ACHN (cell line): ENCODE data around the gene CACNA2D4.

Experiments used
- DNase-seq: peaks from one replicate; pipeline ENCODE4 v3.0.0-alpha.2; 2015
- in situ Hi-C: cut with HindIII; loops from 2 replicates; pipeline ENCODE4 v1.10.0; 2017; ENCODE audit warnings: low sequenced_read_pairs, low pct_ligation_motif_present, low pct_unique_long_range_greater_than_20kb

The CACNA2D4 gene

DNA sequence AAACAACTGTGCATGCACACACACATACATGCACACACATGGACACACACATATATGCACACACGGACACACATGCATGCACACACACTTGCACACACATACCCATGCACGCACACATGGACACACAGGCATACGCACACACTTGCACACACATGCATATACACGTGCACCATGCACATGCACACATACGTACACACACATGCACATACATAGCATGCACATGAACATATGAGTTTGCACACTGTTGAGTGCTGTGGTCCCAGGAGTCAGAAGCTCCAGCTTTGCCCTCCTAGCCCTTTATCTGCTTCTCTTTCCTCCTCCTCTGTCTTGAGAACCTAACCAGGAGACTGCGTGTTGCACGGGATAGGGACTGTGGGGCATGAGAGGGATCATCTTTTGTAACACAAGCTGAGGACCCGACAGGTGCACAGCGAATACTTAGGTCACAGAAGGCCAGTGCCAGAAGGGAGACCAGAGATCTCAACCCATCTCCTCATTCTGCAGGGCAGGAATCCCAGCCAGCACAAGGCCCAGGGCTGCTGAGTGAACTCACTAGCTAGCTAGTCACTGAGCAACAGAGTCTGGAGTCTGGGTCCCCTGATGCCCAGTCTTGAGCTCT lies 101.6 kb downstream of the CACNA2D4 start:
- in situ Hi-C loops = no loop called here

DNA sequence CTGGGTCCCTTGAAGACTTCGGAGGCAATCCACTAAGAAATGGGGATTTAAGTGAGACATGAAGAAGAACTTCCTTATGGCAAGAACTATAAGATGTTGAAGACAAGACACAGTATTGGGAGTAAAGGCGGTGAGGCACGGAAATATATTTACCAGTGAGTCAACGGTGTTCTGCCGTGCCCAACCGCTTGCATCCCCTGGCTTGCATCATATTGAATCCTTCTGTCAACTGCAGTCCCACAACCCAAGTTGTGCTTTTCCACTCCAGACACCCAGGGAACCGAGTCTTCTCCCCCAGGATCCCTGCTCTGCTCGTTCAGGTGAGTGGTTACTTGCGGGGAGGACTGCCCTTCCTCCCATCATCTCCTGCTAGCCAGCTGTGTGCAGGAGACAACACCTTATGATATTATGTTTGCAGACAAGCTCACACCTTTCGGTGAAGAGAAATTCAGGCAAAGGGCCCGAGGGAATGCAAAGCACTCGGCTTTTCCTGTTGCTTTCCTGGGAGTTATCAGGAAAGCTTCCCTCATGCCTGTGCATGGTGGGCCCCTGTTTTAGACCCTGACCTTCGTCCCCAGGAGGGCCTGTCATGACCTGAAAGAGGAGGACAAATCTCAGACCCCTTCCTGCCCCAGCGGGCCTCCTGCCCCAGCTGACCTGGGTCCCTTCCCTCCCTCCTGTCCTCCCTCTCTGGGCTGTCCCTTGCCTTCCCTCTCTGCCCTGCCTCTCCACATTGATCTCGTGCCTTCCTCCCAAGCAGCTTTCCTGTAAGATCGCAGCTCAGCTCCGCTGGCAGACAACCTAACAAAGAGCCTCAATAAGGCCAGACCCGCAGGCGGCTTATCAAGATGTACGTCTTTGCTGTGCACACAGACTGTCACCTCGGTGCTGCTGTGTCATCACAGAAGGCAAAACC lies 102.4 kb downstream of the CACNA2D4 start:
- DNase-seq = no peak
- in situ Hi-C loops = no loop called here

More for the DNA sequence above, 101.6 kb downstream of the CACNA2D4 start:
- DNase-seq = no peak

DNA sequence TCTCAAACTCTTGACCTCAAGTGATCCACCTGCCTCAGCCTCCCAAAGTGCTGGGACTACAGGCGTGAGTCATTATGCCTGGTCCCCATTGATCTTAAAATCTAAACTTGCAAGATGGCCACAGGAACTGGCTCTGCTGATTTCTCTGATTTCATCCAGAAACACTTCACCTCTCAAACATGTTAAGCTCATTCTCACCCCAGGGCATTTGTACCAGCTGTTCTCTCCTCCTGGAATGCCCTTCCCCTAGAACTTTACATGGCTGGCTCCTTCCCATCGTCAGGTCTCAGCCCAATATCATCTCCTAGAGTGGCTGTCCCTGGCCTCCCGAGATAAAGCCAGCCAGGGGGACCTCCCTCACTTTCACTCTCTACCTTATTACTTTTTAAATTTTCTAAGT lies 103.3 kb downstream of the CACNA2D4 start:
- in situ Hi-C loops = no loop called here

GRCh38 chr12:1814266-1814665 lies 104.2 kb downstream of the CACNA2D4 start:
- in situ Hi-C loops = no loop called here
- DNase-seq = no peak

More for the DNA sequence above, 103.3 kb downstream of the CACNA2D4 start:
- no peak for DNase-seq

GRCh38 chr12:1812650-1813302 lies 105.7 kb downstream of the CACNA2D4 start:
- peak; percentile 46 for DNase-seq
- in situ Hi-C loops = no loop called here

GRCh38 chr12:1811948-1812291 lies 106.5 kb downstream of the CACNA2D4 start:
- in situ Hi-C loops = no loop called here
- no peak for DNase-seq

DNA sequence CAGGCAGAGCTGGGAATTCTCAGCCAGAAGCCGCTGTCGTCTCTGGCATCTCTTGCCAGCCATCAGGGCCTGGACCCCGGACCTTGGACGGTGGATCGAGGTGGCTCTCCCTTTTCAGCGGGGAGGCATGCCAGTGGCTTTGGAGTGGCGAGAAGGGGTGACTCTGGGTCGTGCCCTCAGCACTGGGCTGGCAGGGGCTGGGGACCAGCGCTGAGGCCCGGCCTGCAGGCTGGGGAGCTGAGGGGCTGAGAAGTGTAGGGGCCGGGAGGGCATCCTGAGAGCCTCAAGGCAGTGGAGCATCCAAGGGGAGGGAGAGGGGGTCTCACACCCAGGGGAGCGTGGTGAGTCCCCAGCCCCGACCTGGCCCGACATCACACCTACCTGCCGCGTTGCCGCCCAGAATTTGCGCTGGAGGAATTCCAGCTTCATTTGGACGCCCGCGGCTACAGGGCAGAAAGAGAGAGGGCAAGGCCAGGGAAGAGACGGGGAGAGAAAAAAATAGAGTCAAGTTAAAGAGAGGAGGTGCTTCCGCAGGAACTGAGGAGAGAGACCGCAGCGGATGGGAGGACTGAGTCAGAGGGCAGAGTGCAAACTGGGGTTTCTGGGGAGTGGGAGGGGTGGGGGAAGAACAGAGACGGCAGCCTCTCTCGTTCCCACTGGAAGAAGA lies 107.0 kb downstream of the CACNA2D4 start:
- no peak for DNase-seq
- in situ Hi-C loops = no loop called here

- in situ Hi-C loops = no loop called here
- DNase-seq = no peak
Observed at GRCh38 chr12:1810931-1811280, 107.5 kb downstream of the CACNA2D4 start.

DNA sequence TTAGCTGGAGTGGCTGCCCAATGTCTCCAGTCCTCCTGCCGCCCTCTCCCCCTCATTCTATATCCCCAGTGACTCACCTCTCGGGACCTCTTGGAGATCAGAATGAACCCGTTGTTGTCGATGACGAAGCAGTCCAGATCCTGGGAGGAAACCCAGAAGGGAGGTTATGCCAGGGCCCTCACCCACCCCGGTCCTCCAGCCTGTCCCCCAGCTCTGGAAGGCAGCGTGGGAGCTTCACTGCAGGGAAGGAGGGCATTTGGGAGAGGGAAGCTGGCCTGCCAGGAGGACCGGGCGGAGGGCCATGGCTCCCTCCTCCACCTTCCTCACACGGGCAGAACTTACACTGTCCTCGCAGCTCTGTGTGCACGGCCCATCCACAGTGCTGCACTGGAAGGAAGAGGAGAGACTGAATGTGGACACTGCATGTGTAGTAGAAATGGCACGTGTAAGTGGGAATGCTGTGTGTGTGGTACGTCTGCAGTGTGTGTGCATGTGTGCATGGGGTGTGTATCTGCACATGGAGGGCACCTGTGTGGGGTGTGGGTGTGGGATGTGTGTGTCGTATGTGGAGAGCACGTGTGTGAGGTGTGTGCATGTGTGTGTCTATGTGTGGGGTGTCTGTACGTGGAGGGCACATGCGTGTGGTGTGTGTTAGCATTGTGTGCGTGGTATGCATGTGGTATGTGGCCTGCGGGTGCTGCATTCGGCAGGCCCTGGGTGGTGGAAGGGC lies 108.1 kb downstream of the CACNA2D4 start:
- no peak for DNase-seq
- in situ Hi-C loops = no loop called here

DNA sequence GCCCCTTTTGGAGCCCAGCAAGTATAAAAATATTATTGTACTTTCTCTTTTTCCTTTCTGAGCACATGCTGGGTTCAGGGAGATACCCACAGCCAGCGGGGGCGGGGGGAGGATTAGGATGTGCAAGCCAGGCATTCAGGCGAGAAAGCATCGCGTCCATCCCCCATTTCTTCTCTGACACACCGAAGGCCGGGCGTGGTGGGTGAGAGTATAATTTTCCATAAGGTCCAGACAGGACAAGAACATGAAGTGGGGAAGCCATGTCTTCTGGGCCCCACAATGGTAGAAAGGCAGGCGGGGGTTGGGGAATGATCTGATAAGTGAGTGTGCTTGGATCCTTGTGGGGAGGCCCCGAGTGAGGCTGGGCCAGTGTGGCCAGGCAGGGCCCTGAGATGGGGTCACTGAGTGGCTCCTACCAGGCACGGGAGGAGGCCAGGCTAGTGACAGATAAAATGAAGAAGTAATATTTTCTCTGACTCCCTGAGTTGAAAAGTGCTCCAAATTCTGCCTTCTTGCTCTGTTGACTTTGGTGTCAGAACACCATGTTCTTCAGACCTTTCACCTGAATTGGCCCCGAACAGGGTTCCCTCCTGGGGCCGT lies 108.8 kb downstream of the CACNA2D4 start:
- no peak for DNase-seq
- in situ Hi-C loops = no loop called here

- DNase-seq = no peak
Observed at GRCh38 chr12:1808798-1809480, 109.5 kb downstream of the CACNA2D4 start.

GRCh38 chr12:1808036-1808797 lies 110.2 kb downstream of the CACNA2D4 start:
- no peak for DNase-seq
- in situ Hi-C loops = no loop called here

More at GRCh38 chr12:1808798-1809480, 109.5 kb downstream of the CACNA2D4 start:
- in situ Hi-C loops = no loop called here

DNA sequence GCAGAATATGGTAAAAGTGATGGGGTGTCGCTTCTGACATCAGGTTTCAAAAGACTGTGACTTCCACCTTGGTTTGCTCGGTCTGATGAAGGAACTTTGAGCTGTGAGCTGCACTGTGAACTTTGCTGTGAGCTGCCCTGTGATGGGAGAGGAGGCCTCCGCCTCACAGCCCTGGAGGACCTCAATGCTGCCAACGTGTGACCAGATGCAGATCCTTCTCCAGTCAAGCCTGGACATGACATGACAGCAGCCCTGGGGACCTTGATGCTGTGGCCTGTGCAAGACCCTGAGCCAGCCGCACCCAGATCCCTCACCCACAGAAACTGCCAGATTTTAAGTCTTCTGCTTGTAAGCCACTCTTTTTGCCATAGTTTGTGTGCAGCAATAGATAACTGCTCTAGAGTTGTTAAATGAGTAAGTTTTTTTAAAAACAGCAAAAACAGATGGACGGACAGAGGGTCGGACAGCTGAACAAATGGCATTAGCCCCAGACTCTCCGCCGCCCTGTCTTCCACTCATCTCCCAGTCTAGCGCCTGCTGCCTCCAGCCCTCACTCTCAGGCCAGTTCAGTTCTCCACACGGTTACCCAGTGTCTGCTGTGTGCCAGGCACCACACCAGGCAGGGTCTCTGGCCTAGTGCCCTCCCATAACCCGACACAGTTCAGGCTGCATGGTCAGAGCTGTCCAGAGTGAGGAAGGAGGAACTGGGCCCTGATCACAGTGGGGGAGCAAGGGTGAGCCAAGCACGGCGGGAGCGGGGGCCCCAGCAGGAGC lies 111.2 kb downstream of the CACNA2D4 start:
- DNase-seq = no peak
- in situ Hi-C loops = no loop called here

DNA sequence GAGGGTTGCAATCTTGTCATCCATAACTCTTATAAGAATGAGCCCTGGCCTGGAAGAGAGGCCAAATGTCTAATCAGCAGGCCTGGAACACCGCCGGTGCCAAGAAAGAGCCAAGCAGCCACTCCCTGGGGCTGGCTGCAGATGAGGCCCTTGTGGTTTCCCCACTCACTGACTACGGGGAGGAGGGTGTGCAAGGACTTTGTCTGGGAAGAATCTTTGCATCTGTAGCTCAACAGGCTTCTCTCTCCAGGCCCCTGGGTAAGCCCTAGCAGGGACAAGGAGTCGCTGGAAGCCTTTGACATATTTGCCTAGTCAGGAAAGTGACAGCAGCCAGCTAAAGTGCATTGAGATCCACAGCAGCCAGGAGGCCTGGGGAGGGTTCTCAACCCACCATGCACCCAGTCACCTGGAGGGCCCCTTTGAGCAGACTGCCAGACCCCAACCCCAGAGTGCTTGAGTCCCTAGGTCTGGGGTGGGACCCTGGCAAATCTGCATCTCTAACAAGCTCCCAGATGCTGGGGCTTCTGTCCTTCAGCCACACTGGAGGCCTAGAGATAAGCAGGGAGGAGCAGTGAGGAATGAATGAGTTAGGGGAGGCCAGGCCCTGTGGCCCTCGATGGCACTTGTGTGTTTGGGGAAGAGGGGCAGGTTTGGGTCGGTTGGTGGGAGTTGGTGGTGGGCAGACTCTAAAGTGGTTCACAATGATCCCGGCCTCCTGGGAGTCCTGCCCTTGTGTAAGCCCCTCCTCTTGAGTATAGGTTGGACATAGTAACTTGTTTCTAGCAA lies 112.0 kb downstream of the CACNA2D4 start:
- no peak for DNase-seq
- in situ Hi-C loops = no loop called here

GRCh38 chr12:1805441-1806081 lies 112.9 kb downstream of the CACNA2D4 start:
- no peak for DNase-seq
- in situ Hi-C loops = no loop called here
